ENCODE data around the gene ELAVL1. TPM values are rescaled to one million over a fixed set of nuclear protein-coding genes. Genes with fewer than 3 reads are reported as not detected.
A peak's percentile ranks its signal among the peaks of the same experiment; 100 is the strongest.

The ELAVL1 gene
- total and polyA plus RNA-seq, 7 donors: 15.8 to 31.0 (median 20.3) TPM

DNA sequence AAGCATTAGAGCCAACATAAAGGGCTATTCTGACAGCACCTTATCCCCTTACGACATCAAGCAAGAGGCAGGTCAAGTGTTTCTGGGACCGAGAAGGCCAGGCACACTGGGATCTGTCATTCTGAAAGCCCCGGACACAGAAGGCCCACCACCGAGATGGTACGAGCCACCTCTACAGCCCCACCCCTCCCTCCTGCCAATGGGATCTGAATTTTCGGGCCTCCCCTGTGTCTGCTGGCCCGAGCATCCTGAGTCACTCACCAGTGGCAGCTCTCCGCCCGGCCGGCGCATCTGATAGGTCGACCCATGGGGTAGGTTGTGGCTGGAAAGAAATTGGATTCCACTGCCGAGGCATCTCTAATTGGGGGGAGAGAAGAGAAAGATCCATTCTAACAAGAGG lies 64.6 kb downstream of the ELAVL1 start:
- H3K9me3 ChIP-seq: no peaks in the 10 kb centered on the region
- no peaks in the 10 kb centered on the region for H3K27me3 ChIP-seq
- peaks cover 3 to 53% (median 37%) of the 10 kb centered on the region in 4 donors for H3K4me1 ChIP-seq
- no peak overlapping the region for H3K27ac ChIP-seq
- H3K36me3 ChIP-seq: peaks cover 16 to 54% (median 34%) of the 10 kb centered on the region in 4 donors
- intact Hi-C loops (cut with DNase I): no loop called here
- no peak overlapping the region for H3K4me3 ChIP-seq
- TF ChIP-seq CTCF (IDR thresholded peaks at IDR 0.05) (no peak), EP300 (IDR thresholded peaks at IDR 0.05) (no peak), POLR2A (IDR thresholded peaks at IDR 0.05) (no peak), POLR2AphosphoS5 (IDR thresholded peaks at IDR 0.05) (no peak)
- WGBS, 2 donors: 94% methylated on average over 13 of the region's 13 CpGs
- DNase-seq: no peak

DNA sequence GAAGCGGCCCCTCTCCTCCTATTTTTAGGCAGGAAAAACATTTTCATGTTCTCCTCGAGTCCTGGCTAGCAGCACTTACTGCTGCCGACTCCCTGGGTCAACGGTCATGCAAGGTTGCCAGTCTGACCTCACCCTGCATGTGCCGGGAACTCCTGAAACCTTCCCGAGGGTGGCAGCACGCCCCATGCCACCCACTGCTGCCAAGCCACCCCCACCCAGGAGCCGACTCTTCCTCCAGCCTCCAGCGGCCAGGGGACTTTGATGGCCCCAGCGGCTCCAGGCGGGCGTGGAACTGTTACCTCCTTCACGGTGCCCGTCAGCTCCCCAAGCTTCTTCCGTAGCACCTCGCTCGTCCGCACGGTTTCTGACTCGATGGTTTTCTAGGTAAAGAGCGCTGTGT lies 70.7 kb downstream of the ELAVL1 start:
- intact Hi-C loops (cut with DNase I): no loop called here
- no peak overlapping the region for H3K4me3 ChIP-seq
- no peak for TF ChIP-seq CTCF (IDR thresholded peaks at IDR 0.05)
- TF ChIP-seq POLR2AphosphoS5 (IDR thresholded peaks at IDR 0.05): no peak
- no peak for TF ChIP-seq EP300 (IDR thresholded peaks at IDR 0.05)
- TF ChIP-seq POLR2A (IDR thresholded peaks at IDR 0.05): no peak
- H3K27ac ChIP-seq: peak overlapping the region in 3 of 4 donors; percentile 40 to 97 (median 93)
- H3K9me3 ChIP-seq: no peaks in the 10 kb centered on the region
- WGBS, 2 donors: 87 to 93% methylated on average over 21 of the region's 21 CpGs
- H3K4me1 ChIP-seq: peaks cover 0 to 36% (median 33%) of the 10 kb centered on the region in 4 donors
- no peaks in the 10 kb centered on the region for H3K27me3 ChIP-seq
- DNase-seq: no peak
- peaks cover 50 to 90% (median 66%) of the 10 kb centered on the region in 4 donors for H3K36me3 ChIP-seq

DNA sequence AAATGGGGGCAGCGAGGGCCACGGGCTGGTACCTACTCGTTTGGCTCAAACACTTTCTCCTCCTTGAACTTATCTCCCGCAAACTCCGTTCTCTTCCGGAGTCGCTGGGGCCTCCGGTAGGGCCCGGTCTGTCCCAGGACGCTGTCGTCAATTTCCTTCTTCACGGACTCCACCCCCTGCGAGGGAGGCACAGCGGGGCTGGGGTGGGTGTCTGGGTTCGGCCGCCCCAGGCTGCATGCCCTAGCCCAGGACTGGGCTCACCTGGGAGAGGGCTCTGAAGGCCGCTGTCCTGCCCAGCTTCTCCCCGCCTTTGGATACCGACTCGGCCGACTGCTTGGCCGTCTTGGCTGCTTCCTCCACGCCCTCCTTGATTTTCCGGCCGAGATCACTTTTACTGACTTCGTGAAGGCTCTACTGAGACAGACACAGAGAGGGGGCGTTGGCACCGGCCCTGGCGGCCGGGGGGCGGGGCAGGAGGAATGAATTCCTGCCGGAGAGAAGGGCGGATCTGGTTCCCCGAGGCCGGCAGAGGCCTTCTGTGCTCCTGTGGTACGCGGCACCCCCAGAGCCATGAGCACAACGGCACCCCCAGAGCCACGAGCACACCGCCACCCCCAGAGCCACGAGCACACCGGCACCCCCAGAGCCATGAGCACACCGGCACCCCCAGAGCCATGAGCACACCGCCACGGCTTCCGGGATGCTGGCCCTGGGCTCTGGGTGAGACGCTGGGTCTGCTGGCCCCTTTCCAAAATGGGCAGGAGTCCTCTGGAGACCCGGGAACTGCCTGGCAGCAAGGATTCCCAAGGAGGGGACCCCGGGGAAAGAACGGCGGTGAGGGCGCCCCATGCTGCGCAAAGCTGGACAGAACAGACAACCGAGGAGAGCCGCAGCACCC lies 71.4 kb downstream of the ELAVL1 start:
- intact Hi-C loops (cut with DNase I): no loop called here
- no peak for TF ChIP-seq EP300 (IDR thresholded peaks at IDR 0.05)
- no peak for TF ChIP-seq POLR2AphosphoS5 (IDR thresholded peaks at IDR 0.05)
- TF ChIP-seq POLR2A (IDR thresholded peaks at IDR 0.05): no peak
- peak in 1 of 4 experiments; percentile 6 for TF ChIP-seq CTCF (IDR thresholded peaks at IDR 0.05)
- WGBS, 2 donors: 80 to 86% methylated on average over 55 of the region's 55 CpGs
- no peaks in the 10 kb centered on the region for H3K9me3 ChIP-seq
- peaks cover 0 to 43% (median 36%) of the 10 kb centered on the region in 4 donors for H3K4me1 ChIP-seq
- H3K27ac ChIP-seq: peak overlapping the region; percentile 4 to 97 (median 94)
- no peaks in the 10 kb centered on the region for H3K27me3 ChIP-seq
- no peak overlapping the region for H3K4me3 ChIP-seq
- peak; percentile 63 for DNase-seq
- H3K36me3 ChIP-seq: peaks cover 50 to 83% (median 65%) of the 10 kb centered on the region in 4 donors

- Histone ChIP-seq H3K4me3 (no peak overlapping the region), H3K4me1 (peaks cover 0 to 49% (median 38%) of the 10 kb centered on the region in 4 donors), H3K27me3 (no peaks in the 10 kb centered on the region), H3K36me3 (peaks cover 50 to 76% (median 65%) of the 10 kb centered on the region in 4 donors), H3K9me3 (no peaks in the 10 kb centered on the region), H3K27ac (peak overlapping the region in 3 of 4 donors; percentile 93 to 97 (median 94))
- 88 to 93% methylated on average over 14 of the region's 14 CpGs for WGBS, 2 donors
- no peak for DNase-seq
- peak in 2 of 4 experiments; percentile 10 to 21 for TF ChIP-seq CTCF (IDR thresholded peaks at IDR 0.05)
- TF ChIP-seq POLR2A (IDR thresholded peaks at IDR 0.05): no peak
- intact Hi-C loops (cut with DNase I): no loop called here
Measured at GRCh38 chr19:7933411-7933810, 72.0 kb downstream of the ELAVL1 start.
